AG04449 (cell line): ENCODE measurements around the gene SBK2.

Experiments used
- CTCF ChIA-PET: fragments of 350-600 bp; formaldehyde crosslinking; extraction: SDS; loops from one replicate; lab custom pipeline; 2021; ENCODE audit warnings: antibody characterized with exemption; lab: Yijun Ruan, JAX
- POLR2A ChIA-PET: fragments of 400-600, 350-600 bp; formaldehyde crosslinking; extraction: SDS; loops from one replicate; lab custom pipeline; 2020; ENCODE audit warnings: antibody characterized with exemption, inconsistent platforms; lab: Yijun Ruan, JAX
- DNase-seq: peaks from one replicate; pipeline ENCODE4 v3.0.0-alpha.2; 2010; ENCODE audit warnings: low read depth, low spot score
- H3K4me3 ChIP-seq: 2 replicates; pipeline ENCODE4 v1.5.1; 2011; ENCODE audit warnings: low read depth, mild to moderate bottlenecking, control low read depth, low read length
- CTCF ChIP-seq: IDR thresholded peaks from one replicate; pipeline ENCODE4 v1.5.1; 2011; ENCODE audit warnings: mild to moderate bottlenecking, moderate library complexity, low read length, control low read depth, inconsistent platforms; ENCODE audit not compliant: insufficient read depth; ENCODE audit errors: missing control alignments

Gene SBK2

GRCh38 chr19:55519451-55520311 is 17.3 kb downstream of the SBK2 start:
- peak; percentile 71 for DNase-seq
- CTCF ChIA-PET, result interaction anchor here (1.0 to 1.3 kb wide), 5 partner anchors 12 to 113 kb away, joined by 3 to 10 read pairs (median 4); no protein-coding TSS in a partner anchor
- TF ChIP-seq CTCF, result no peak
- no peak overlapping the region for H3K4me3 ChIP-seq
- POLR2A ChIA-PET, result interaction anchor here (0.7 to 1.0 kb wide), 3 partner anchors 30 to 86 kb away, joined by 3 to 5 read pairs (median 3); partner anchors contain the start of genes FIZ1 and ZNF865

- H3K4me3 ChIP-seq, result peak overlapping the region; percentile 46
- peak; percentile 99 for TF ChIP-seq CTCF
- POLR2A ChIA-PET, result interaction anchor here (0.8 kb wide), 1 partner anchor 1318 kb away, joined by 3 read pairs; no protein-coding TSS in a partner anchor
- DNase-seq, result peak; percentile 40
- CTCF ChIA-PET, result interaction anchor here (0.7 to 3.5 kb wide), 16 partner anchors 9 to 114 kb away, joined by 3 to 43 read pairs (median 4); partner anchors contain the start of genes FIZ1, ZNF524, ZNF784 and ZNF865
Measured at GRCh38 chr19:55516878-55517620, 19.9 kb downstream of the SBK2 start.

- H3K4me3 ChIP-seq, result no peak overlapping the region
- ChIA-PET POLR2A (interaction anchor here (0.7 kb wide), 1 partner anchor 9 kb away, joined by 3 read pairs; no protein-coding TSS in a partner anchor), CTCF (interaction anchor here (0.9 to 13.0 kb wide), 6 partner anchors 9 to 124 kb away, joined by 4 to 241 read pairs (median 8); partner anchors contain the start of gene ZNF865)
- TF ChIP-seq CTCF, result no peak
- DNase-seq, result no peak
Measured at GRCh38 chr19:55508120-55508519, 28.8 kb downstream of the SBK2 start.

- H3K4me3 ChIP-seq, result no peak overlapping the region
- DNase-seq, result no peak
- ChIA-PET POLR2A (interaction anchor here (1.7 kb wide), 1 partner anchor 18 kb away, joined by 11 read pairs; no protein-coding TSS in a partner anchor), CTCF (interaction anchor here (0.8 to 13.0 kb wide), 31 partner anchors 9 to 391 kb away, joined by 3 to 241 read pairs (median 10); partner anchors contain the start of genes NAT14, SSC5D, TMEM238 and ZNF628)
- TF ChIP-seq CTCF, result no peak
Measured at GRCh38 chr19:55504981-55505380, 32.0 kb downstream of the SBK2 start.

GRCh38 chr19:55504252-55504603 is 32.7 kb downstream of the SBK2 start:
- DNase-seq, result no peak
- H3K4me3 ChIP-seq, result peak overlapping the region; percentile 63
- TF ChIP-seq CTCF, result no peak
- ChIA-PET CTCF (interaction anchor here (0.6 to 13.0 kb wide), 53 partner anchors 10 to 390 kb away, joined by 3 to 241 read pairs (median 5); partner anchors contain the start of genes DNAAF3, NAT14, SSC5D and TMEM238), POLR2A (interaction anchor here (0.6 to 1.7 kb wide), 10 partner anchors 11 to 386 kb away, joined by 3 to 11 read pairs (median 5); partner anchors contain the start of genes ISOC2, NAT14, PPP1R12C and UBE2S)
